Measurements from ENCODE around the gene RB1. TPM values are rescaled to one million over a fixed set of nuclear protein-coding genes. Genes with fewer than 3 reads are reported as not detected.

RB1 gene
- total and polyA plus RNA-seq, 8 donors = 32.1 to 53.1 (median 47.4) TPM

DNA sequence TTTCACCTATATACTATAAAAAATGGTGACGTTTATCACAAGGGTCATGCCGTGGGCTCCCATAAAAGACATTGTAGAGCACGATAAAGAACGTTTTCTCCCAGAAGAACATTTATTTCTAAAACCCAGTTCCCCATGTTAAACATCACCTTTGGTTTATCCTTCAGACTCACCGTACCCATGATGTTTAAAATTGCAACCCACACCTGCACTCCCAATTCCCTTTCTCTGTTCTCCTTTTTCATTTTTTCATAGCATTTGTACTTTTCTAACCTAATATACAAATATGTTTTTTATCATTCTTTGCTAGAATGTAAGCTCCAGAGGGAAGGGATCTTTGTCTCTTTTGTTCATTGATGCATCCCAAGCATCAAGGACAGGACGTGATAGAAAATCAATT, 227.3 kb downstream of the RB1 start:
- Histone ChIP-seq H3K4me3 (no peak overlapping the region), H3K36me3 (no peaks in the 10 kb centered on the region), H3K9me3 (no peaks in the 10 kb centered on the region), H3K27ac (no peak overlapping the region), H3K4me1 (peaks cover 4 to 35% of the 10 kb centered on the region in 2 donors), H3K27me3 (no peaks in the 10 kb centered on the region)
- TF ChIP-seq, protein P1, sequence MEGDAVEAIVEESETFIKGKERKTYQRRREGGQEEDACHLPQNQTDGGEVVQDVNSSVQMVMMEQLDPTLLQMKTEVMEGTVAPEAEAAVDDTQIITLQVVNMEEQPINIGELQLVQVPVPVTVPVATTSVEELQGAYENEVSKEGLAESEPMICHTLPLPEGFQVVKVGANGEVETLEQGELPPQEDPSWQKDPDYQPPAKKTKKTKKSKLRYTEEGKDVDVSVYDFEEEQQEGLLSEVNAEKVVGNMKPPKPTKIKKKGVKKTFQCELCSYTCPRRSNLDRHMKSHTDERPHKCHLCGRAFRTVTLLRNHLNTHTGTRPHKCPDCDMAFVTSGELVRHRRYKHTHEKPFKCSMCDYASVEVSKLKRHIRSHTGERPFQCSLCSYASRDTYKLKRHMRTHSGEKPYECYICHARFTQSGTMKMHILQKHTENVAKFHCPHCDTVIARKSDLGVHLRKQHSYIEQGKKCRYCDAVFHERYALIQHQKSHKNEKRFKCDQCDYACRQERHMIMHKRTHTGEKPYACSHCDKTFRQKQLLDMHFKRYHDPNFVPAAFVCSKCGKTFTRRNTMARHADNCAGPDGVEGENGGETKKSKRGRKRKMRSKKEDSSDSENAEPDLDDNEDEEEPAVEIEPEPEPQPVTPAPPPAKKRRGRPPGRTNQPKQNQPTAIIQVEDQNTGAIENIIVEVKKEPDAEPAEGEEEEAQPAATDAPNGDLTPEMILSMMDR (IDR thresholded peaks at IDR 0.05) = no peak
- intact Hi-C loops (cut with DNase I) = no loop called here
- ATAC-seq (no peak), DNase-seq (no peak)

Other genes with a start within 250 kb of the RB1 start
- 10 to 100 TPM; 41.1 to 45.2 TPM for gene MED4, start 208.6 kb upstream of the RB1 start, total RNA-seq
- gene MED4, start 208.6 kb upstream of the RB1 start, polyA plus RNA-seq (ENCODE audit: insufficient read length in 6 of 6) = 10 to 100 TPM; 71.4 to 84.0 (median 79.2) TPM
- gene ITM2B, start 70.5 kb upstream of the RB1 start, total RNA-seq = 100 to 1,000 TPM; 581 to 609 TPM
- gene ITM2B, start 70.5 kb upstream of the RB1 start, polyA plus RNA-seq (ENCODE audit: insufficient read length in 6 of 6) = 100 to 1,000 TPM; 530 to 683 (median 635) TPM
- gene LPAR6, start 109.4 kb downstream of the RB1 start, total RNA-seq = 10 to 100 TPM; 20.6 to 22.9 TPM
- 10 to 100 TPM; 44.6 to 59.0 (median 51.5) TPM for gene LPAR6, start 109.4 kb downstream of the RB1 start, polyA plus RNA-seq (ENCODE audit: insufficient read length in 6 of 6)
- gene RCBTB2, start 229.3 kb downstream of the RB1 start, total RNA-seq = 10 to 100 TPM; 17.1 to 17.2 TPM
- gene RCBTB2, start 229.3 kb downstream of the RB1 start, polyA plus RNA-seq (ENCODE audit: insufficient read length in 6 of 6) = 10 to 100 TPM; 38.5 to 44.5 (median 41.3) TPM